HuH-7.5 (cell line): ENCODE data around the gene GLI3.

ENCODE experiments used
- DNase-seq: peaks from one replicate; pipeline ENCODE4 v3.0.0; 2011; ENCODE audit warnings: low spot score

Gene GLI3

GRCh38 chr7:42236266-42236975, 588 bp downstream of the GLI3 start:
- DNase-seq: no peak

- no peak for DNase-seq
These were observed 1.3 kb downstream of the GLI3 start for GRCh38 chr7:42235741-42236161.

- no peak for DNase-seq
These were observed 2.3 kb downstream of the GLI3 start for GRCh38 chr7:42234736-42235135.

GRCh38 chr7:42233695-42234331, 3.2 kb downstream of the GLI3 start:
- no peak for DNase-seq

- no peak for DNase-seq
These were observed 3.8 kb downstream of the GLI3 start for GRCh38 chr7:42233171-42233570.

- no peak for DNase-seq
These were observed 4.7 kb downstream of the GLI3 start for GRCh38 chr7:42232275-42232674.

GRCh38 chr7:42231043-42231787, 5.8 kb downstream of the GLI3 start:
- no peak for DNase-seq

- no peak for DNase-seq
These were observed 8.9 kb downstream of the GLI3 start for GRCh38 chr7:42227936-42228591.

GRCh38 chr7:42227541-42227935, 9.5 kb downstream of the GLI3 start:
- no peak for DNase-seq

- DNase-seq: no peak
These were observed 10.0 kb downstream of the GLI3 start for GRCh38 chr7:42227021-42227420.

- no peak for DNase-seq
These were observed 10.6 kb downstream of the GLI3 start for GRCh38 chr7:42226354-42226941.

GRCh38 chr7:42224391-42225003, 12.5 kb downstream of the GLI3 start:
- DNase-seq: no peak

GRCh38 chr7:42222891-42223290, 14.1 kb downstream of the GLI3 start:
- DNase-seq: no peak

- no peak for DNase-seq
These were observed 14.9 kb downstream of the GLI3 start for GRCh38 chr7:42222125-42222524.

GRCh38 chr7:42221304-42221703, 15.7 kb downstream of the GLI3 start:
- DNase-seq: no peak

GRCh38 chr7:42219447-42219846, 17.6 kb downstream of the GLI3 start:
- no peak for DNase-seq

GRCh38 chr7:42218248-42218647, 18.8 kb downstream of the GLI3 start:
- no peak for DNase-seq

- DNase-seq: no peak
These were observed 19.5 kb downstream of the GLI3 start for GRCh38 chr7:42217548-42217947.

GRCh38 chr7:42217053-42217452, 20.0 kb downstream of the GLI3 start:
- DNase-seq: no peak

- no peak for DNase-seq
These were observed 22.8 kb downstream of the GLI3 start for GRCh38 chr7:42214060-42214679.

- no peak for DNase-seq
These were observed 23.9 kb downstream of the GLI3 start for GRCh38 chr7:42213093-42213492.
